GM23338 (cell line): ENCODE results near the gene GHR. TPM values are rescaled to one million over a fixed set of nuclear protein-coding genes. Genes with fewer than 3 reads are reported as not detected.

Experiments used
- CREB1 ChIP-seq: fragments of 250-450 bp; sonication (Bioruptor Pico); IDR thresholded peaks from 2 replicates; pipeline ENCODE4 v1.5.0; 2020; ENCODE audit warnings: low read depth, mild to moderate bottlenecking, moderate library complexity
- ETS1 ChIP-seq: IDR thresholded peaks from 2 replicates; pipeline ENCODE4 v1.6.1; 2016; ENCODE audit warnings: antibody characterized with exemption
- EZH2phosphoT487 ChIP-seq: fragments of 200-600 bp; sonication (generic); IDR thresholded peaks from one replicate; pipeline ENCODE4 v1.8.1; 2018; ENCODE audit warnings: antibody characterized with exemption; ENCODE audit not compliant: unreplicated experiment
- NANOG ChIP-seq: IDR thresholded peaks from 2 replicates; pipeline ENCODE4 v1.6.1; 2016; ENCODE audit warnings: antibody characterized with exemption, borderline replicate concordance
- POLR2AphosphoS5 ChIP-seq: IDR thresholded peaks from 2 replicates; pipeline ENCODE4 v1.6.1; 2016; ENCODE audit warnings: antibody characterized with exemption, low read depth
- STAT1 ChIP-seq: IDR thresholded peaks from one replicate; pipeline ENCODE4 v1.6.1; 2016; ENCODE audit warnings: antibody characterized with exemption; ENCODE audit not compliant: unreplicated experiment
- ZNF114 ChIP-seq: fragments of 250-450 bp; sonication (Bioruptor Pico); IDR thresholded peaks from 2 replicates; pipeline ENCODE4 v1.5.0; 2020; ENCODE audit warnings: mild to moderate bottlenecking, moderate library complexity
- ZNF331 ChIP-seq: fragments of 250-450 bp; sonication (Bioruptor Pico); IDR thresholded peaks from 2 replicates; pipeline ENCODE4 v1.5.0; 2020; ENCODE audit warnings: low read depth, mild to moderate bottlenecking, moderate library complexity
- ZNF462 ChIP-seq: fragments of 250-450 bp; sonication (Bioruptor Pico); IDR thresholded peaks from 2 replicates; pipeline ENCODE4 v1.5.0; 2020; ENCODE audit warnings: mild to moderate bottlenecking, moderate library complexity
- polyA plus RNA-seq: library from polyadenylated mRNA; unstranded; fragments of >200 nt; fragmentation: Nextera tagmentation; extraction: Ambion mirVana; gene quantifications from 2 replicates; pipeline ENCODE4 v1.2.1, GENCODE V29; 2016
- total RNA-seq: library from RNA; depleted of rRNA; stranded (reverse); fragments of >200 nt; shearing (Covaris generic); gene quantifications from 2 replicates; pipeline ENCODE4 v1.2.3, GENCODE V29; 2014

The GHR gene
- total and polyA plus RNA-seq, 2 experiments from 2014 or later = 0.21 to 1.9 TPM

GRCh38 chr5:42502613-42503470 is 79.6 kb downstream of the GHR start (continued):
- TF ChIP-seq ZNF462 (CRISPR knock-in tag) (no peak), CREB1 (CRISPR knock-in tag) (no peak), POLR2AphosphoS5 (no peak), EZH2phosphoT487 (no peak), STAT1 (no peak), ZNF114 (CRISPR knock-in tag) (no peak), NANOG (no peak), ETS1 (no peak), ZNF331 (CRISPR knock-in tag) (no peak)
